HEK293T (cell line): ENCODE data around the gene ABCB1.

Experiments
- ARNT ChIP-seq: fragments of 450-650 bp; IDR thresholded peaks from 2 replicates; pipeline ENCODE4 v1.6.1; 2017; ENCODE audit warnings: mild to moderate bottlenecking
- FOXA1 ChIP-seq: fragments of 450-650 bp; IDR thresholded peaks from 2 replicates; pipeline ENCODE4 v1.6.1; 2016; ENCODE audit warnings: mild to moderate bottlenecking
- HDGF ChIP-seq: fragments of 450-650 bp; IDR thresholded peaks from 2 replicates; pipeline ENCODE4 v1.6.1; 2017; ENCODE audit warnings: antibody characterized with exemption, borderline replicate concordance
- LEF1 ChIP-seq: fragments of 450-650 bp; IDR thresholded peaks from 2 replicates; pipeline ENCODE4 v1.6.1; 2017; ENCODE audit warnings: mild to moderate bottlenecking, borderline replicate concordance
- SP1 ChIP-seq: fragments of 450-650 bp; IDR thresholded peaks from 2 replicates; pipeline ENCODE4 v1.6.1; 2017

DNA sequence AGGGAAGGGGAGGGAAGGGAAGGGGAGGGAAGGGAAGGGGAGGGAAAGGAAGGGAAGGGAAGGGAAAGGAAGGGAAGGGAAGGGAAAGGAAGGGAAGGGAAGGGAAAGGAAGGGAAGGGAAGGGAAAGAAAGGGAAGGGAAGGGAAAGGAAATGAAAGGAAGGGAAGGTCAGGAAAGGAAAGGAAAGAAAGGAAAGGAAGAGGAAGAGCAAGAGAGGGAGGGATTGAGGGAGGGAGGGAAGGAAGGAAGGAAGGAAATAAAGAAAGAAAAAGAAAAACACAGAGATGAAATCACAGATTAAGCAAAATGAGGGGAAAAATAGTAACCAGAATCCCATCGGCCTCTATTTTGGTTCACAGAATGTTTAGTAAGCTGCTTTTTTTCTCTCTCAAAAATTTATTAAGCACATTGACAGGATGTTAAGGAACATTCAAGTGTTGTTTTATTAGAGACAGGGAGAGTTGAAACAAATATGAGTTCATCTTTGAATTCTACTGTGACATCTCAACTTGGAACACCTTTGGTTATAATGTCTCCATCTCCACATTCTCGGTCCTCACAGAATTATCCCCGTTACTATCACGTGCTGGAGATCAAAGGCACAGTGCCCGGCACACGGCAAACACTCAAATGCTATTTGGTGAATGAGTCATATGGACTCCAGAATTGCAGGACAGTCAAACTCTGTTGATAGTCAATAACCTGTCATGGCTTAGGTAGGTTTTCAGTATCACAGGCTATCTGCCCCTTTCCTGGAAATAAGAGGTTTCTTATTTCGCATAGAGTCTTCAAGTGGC is 52.4 kb downstream of the ABCB1 start:
- TF ChIP-seq LEF1 (no peak), ARNT (no peak), FOXA1 (no peak), SP1 (no peak), HDGF (no peak)
